Mucosa of descending colon (tissue), 3 donors: ENCODE data around the gene AQP5. TPM values are rescaled to one million over a fixed set of nuclear protein-coding genes. Genes with fewer than 3 reads are reported as not detected.

Source experiments
- ATAC-seq: fragments of 200-7000 bp; cut with Tn5 transposase; one replicate; pipeline ENCODE4 v1.9.1; 2020; ENCODE audit warnings: mild to moderate bottlenecking, moderate library complexity
- DNase-seq, 3 donors: peaks; one replicate each; pipeline ENCODE4 v3.0.0-alpha.2; 2020
- H3K36me3 ChIP-seq: fragments of 200-600 bp; one replicate; pipeline ENCODE4 v1.8.0; 2021; ENCODE audit warnings: low read depth, mild to moderate bottlenecking
- H3K4me1 ChIP-seq: fragments of 200-600 bp; one replicate; pipeline ENCODE4 v1.8.0; 2021; ENCODE audit warnings: low read depth, mild to moderate bottlenecking
- H3K4me3 ChIP-seq: fragments of 200-600 bp; one replicate; pipeline ENCODE4 v1.8.0; 2021; ENCODE audit warnings: mild to moderate bottlenecking
- H3K9me3 ChIP-seq: fragments of 200-600 bp; one replicate; pipeline ENCODE4 v1.8.0; 2021; ENCODE audit warnings: mild to moderate bottlenecking
- intact Hi-C, 2 donors: fragments of 100-400 bp; cut with DNase I in 1 of 2; cut with micrococcal nuclease in 1 of 2; formaldehyde crosslinking; loops; one replicate each; pipeline versions ENCODE4 v1.11.0 to v1.11.1; 2022; cut with DNase I, micrococcal nuclease
- total RNA-seq, 3 donors: library from RNA; stranded (reverse); fragmentation: NEBNext Ultra II Directional in 2 of 3; extraction: Animal tissue kit (Norgen Biotek cat#: 25700) in 2 of 3; gene quantifications; one replicate each; pipeline versions ENCODE4 v1.2.1 to v1.2.4, GENCODE V29; 2021 to 2023
- TF ChIP-seq, protein P1 (sequence below): fragments of 200-600 bp; IDR thresholded peaks from one replicate; pipeline ENCODE4 v1.8.0; 2022; ENCODE audit warnings: antibody characterized with exemption, mild to moderate bottlenecking
- donor health status: DM: no; HTN: no; CAD: no; lungs with moderate emphysema.
- donor health status: DM: no; HTN: no; CAD: no.
- donor health status: DM: no; HTN: yes; CAD: no.

AQP5 gene
- total RNA-seq, 3 donors from 2014 or later: not detected

DNA sequence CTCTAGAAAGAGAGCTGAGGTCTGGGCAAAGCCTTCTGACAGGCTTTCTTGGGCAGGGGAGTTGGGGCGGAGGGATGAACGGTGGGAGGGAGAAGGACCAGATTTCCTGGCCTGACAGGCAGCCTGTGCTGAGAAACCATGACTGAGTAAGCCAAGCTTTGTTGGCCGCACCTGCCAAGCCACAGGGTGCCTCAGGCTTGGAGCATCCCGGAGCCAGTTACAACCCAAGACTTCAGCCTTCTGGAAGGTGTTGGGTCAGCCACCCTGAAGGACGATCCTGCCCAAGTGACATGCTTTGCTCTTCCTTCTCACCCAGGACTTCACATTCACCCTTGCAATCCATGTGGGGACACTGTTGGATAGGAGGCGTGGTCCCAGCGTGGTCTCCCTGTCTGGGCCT, 32.1 kb upstream of the AQP5 start:
- Histone ChIP-seq H3K4me3 (no peak overlapping the region), H3K36me3 (no peaks in the 10 kb centered on the region), H3K4me1 (no peaks in the 10 kb centered on the region), H3K9me3 (no peaks in the 10 kb centered on the region)
- intact Hi-C loops: no loop called here
- no peak for DNase-seq
- TF ChIP-seq, protein P1, sequence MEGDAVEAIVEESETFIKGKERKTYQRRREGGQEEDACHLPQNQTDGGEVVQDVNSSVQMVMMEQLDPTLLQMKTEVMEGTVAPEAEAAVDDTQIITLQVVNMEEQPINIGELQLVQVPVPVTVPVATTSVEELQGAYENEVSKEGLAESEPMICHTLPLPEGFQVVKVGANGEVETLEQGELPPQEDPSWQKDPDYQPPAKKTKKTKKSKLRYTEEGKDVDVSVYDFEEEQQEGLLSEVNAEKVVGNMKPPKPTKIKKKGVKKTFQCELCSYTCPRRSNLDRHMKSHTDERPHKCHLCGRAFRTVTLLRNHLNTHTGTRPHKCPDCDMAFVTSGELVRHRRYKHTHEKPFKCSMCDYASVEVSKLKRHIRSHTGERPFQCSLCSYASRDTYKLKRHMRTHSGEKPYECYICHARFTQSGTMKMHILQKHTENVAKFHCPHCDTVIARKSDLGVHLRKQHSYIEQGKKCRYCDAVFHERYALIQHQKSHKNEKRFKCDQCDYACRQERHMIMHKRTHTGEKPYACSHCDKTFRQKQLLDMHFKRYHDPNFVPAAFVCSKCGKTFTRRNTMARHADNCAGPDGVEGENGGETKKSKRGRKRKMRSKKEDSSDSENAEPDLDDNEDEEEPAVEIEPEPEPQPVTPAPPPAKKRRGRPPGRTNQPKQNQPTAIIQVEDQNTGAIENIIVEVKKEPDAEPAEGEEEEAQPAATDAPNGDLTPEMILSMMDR: no peak
- ATAC-seq: no peak

DNA sequence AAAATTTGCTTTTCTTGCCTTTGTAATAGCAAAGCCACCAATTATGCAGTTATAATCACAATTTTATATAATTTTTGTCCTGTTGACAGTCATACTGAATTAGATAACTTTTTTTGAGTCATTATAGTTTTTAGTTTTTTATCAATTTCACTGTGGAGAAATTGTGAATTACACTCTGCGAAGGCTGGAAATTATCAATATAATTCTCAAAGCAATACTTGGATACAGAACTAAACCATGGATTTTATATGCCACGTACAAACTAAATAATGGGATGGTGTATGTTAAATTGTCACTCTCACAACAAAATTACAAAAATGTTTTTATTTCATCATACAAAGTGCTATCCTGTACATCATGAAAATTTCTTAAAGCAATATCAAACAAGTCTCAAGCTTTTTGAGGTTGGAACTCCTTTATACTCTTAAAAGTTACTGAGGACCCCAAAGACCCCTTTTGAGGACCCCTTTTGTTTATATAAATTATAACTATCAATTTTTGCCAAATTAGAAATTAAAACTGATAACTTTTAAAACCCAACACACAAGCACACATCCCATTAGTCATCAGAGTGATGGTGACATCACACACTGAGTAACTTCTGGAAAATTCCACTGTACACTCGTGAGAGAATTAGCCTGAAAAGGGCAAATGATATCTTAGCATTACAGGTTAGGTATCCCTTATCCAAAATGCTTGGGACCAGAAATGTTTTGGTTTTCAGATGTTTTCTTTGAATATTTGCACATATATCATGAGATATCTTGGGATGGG, 31.0 kb upstream of the AQP5 start:
- TF ChIP-seq, protein P1: no peak
- Histone ChIP-seq H3K4me3 (no peak overlapping the region), H3K4me1 (no peaks in the 10 kb centered on the region), H3K9me3 (no peaks in the 10 kb centered on the region), H3K36me3 (no peaks in the 10 kb centered on the region)
- intact Hi-C loops: no loop called here
- DNase-seq (no peak), ATAC-seq (no peak)

DNA sequence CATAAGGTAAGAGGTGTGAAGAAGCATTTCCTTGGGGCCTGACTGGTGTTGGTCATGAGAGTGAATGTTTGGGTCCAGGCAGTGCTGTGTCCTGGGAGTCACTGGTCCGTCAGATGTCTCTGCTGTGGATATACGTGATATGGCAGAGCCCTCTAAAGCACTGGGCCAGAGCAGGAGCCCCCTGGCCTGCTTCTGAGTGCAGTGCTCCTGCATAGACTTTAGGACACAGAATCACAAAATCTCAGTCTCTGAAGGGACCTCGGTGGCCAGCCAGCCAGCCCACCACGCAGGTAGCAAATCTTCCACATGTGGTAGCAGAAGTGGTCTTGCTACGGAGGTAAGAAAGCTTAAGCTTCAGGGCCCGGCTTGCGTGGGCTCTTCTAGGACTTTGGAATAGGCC, 29.6 kb upstream of the AQP5 start:
- TF ChIP-seq, protein P1: no peak
- H3K4me3 ChIP-seq: no peak overlapping the region
- H3K4me1 ChIP-seq: no peaks in the 10 kb centered on the region
- ATAC-seq (no peak), DNase-seq (no peak)
- no peaks in the 10 kb centered on the region for H3K9me3 ChIP-seq
- no peaks in the 10 kb centered on the region for H3K36me3 ChIP-seq
- intact Hi-C loops: no loop called here

DNA sequence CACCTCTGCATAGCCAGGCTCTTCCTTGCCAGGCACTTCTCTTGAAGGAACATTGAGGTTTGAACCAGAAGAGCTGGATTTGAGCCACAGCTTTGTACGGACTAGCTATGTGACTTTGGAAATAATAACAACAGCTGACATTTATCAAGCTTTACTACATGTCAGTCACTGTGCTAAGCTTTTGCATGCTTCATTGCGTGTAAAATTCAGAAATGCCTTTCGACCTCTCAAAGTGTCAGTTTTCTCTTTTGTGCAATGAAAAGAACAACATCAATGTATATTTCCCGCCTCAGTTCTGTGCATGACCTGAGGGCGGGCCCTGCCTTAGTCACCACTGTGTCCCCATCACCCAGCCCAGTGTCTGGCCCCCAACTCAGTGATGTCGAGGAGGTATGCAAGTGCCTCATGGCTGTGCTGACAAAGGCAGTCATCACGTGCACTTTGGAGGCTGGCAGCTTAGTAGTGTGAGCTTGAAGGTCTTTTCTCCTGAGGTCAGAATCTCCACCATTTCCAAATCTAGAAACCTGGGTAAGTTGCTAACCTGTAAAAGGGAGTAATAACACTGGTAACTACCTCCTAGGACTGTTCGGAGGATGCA, 29.0 kb upstream of the AQP5 start:
- H3K4me1 ChIP-seq: no peaks in the 10 kb centered on the region
- no peaks in the 10 kb centered on the region for H3K36me3 ChIP-seq
- DNase-seq (no peak), ATAC-seq (no peak)
- TF ChIP-seq, protein P1: no peak
- no peaks in the 10 kb centered on the region for H3K9me3 ChIP-seq
- intact Hi-C loops: no loop called here
- H3K4me3 ChIP-seq: no peak overlapping the region

DNA sequence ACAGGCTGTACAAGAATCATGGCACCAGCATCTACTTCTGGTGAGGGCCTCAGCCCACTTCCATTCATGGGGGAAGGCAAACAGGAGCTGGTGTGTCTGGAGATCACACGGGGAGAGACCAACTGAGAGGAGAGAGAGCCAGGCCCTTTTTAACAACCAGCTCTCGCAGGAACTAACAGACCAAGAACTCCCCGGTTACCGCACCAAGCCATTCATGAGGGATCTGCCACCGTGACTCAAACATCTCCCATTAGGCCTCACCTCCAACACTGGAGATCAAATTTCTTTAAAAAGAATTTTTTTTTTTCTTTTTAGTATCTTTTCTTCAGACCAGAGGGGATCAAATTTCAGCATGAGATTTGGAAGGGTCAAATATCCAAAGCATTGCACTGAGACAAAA, 27.9 kb upstream of the AQP5 start:
- intact Hi-C loops: no loop called here
- ATAC-seq: no peak

More for the DNA sequence above, 27.9 kb upstream of the AQP5 start:
- no peak overlapping the region for H3K4me3 ChIP-seq
- DNase-seq: no peak
- no peaks in the 10 kb centered on the region for H3K9me3 ChIP-seq
- no peaks in the 10 kb centered on the region for H3K4me1 ChIP-seq
- TF ChIP-seq, protein P1: no peak
- H3K36me3 ChIP-seq: no peaks in the 10 kb centered on the region
